ENCODE results near the gene BDKRB1.

DNA sequence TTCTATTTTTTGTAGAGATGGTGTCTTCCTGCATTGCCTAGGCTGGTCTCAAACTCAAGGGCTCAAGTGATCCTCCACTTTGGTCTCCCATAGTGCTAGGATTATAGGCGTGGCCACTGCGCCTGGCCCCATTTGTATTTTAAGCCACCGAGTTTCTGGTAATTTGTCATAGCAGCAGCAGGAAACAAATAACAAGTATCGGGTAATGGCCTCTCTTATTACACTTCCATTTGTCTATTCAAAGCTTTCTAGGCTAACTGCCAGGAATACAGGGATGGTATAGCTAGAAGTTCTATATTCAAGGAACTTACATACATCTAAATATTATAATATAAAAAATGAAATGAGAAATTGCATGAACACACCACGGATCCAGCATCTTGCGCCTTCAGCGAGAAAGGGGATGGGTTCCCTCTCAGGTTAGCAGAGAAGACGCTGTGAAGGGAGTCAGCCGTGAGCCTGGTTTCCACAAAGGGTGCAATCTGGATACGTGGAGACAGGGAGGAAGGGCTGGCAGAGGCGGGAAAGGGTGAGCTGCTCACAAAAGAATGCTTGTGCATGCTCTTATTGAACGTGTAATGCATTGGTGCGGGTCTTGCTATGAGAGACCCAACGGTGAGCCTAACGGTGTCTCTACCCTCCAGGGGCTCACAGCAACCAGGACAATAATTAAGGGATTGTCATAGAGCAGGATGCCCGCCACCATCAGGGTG lies 9.5 kb downstream of the BDKRB1 start:
- TF ChIP-seq, protein P1, sequence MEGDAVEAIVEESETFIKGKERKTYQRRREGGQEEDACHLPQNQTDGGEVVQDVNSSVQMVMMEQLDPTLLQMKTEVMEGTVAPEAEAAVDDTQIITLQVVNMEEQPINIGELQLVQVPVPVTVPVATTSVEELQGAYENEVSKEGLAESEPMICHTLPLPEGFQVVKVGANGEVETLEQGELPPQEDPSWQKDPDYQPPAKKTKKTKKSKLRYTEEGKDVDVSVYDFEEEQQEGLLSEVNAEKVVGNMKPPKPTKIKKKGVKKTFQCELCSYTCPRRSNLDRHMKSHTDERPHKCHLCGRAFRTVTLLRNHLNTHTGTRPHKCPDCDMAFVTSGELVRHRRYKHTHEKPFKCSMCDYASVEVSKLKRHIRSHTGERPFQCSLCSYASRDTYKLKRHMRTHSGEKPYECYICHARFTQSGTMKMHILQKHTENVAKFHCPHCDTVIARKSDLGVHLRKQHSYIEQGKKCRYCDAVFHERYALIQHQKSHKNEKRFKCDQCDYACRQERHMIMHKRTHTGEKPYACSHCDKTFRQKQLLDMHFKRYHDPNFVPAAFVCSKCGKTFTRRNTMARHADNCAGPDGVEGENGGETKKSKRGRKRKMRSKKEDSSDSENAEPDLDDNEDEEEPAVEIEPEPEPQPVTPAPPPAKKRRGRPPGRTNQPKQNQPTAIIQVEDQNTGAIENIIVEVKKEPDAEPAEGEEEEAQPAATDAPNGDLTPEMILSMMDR (IDR thresholded peaks at IDR 0.05; ENCODE audit: low read depth, low read length) = no peak
- TF ChIP-seq EZH2phosphoT487 (IDR thresholded peaks at IDR 0.05; ENCODE audit: low read depth) = no peak

All from OCI-LY3 (cell line).